HL-60/S4 treated with retinoic acid at 250 ng/mL for 4 days and 3 days (cell line): ENCODE results near the gene TRIM60.
"Not testable (repeated sequence)": the region's sequence is repeated elsewhere in the genome, so short reads cannot be mapped to it uniquely, and the experiment has no call there.

Source experiments
- in situ Hi-C: fragments of 300-500 bp; cut with MboI; formaldehyde crosslinking; loops from 2 replicates; pipeline ENCODE4 v1.7.0; 2022; ENCODE audit warnings: low sequenced_read_pairs

TRIM60 gene

GRCh38 chr4:165052627-165053026 is 20.8 kb downstream of the TRIM60 start:
- in situ Hi-C loops: no loop called here

DNA sequence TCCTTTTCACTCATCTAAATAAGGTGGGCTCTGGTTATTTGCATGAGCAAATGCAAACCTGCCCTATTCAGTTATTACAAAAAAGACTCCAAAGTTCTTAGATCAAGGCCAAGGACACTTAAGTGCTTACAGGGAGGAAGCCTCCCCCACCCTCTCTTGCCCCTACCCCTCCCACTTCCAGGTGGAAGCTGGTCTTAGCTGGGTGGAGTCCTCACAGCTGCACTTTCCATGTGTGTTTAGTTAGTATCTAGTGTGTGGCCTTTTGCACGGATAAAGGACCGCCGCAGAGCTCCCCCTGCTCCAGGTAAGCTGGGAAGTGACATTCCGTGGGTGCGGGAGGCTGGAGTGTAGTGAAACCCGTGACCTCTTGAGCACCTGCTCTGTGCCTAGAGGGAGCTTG is 21.8 kb downstream of the TRIM60 start, which contains the start of gene TRIM75:
Gene TRIM75, plus strand, starts transcription at position 222 of the 400 bp plus-strand sequence. CDS start 5,282 bp downstream, outside the sequence.
- in situ Hi-C loops: no loop called here

- in situ Hi-C loops: no loop called here
Observed at GRCh38 chr4:165055601-165056000, 23.8 kb downstream of the TRIM60 start.

GRCh38 chr4:165058666-165059065 is 26.9 kb downstream of the TRIM60 start:
- in situ Hi-C loops: no loop called here

- in situ Hi-C loops: no loop called here
Observed at GRCh38 chr4:165059386-165059785, 27.6 kb downstream of the TRIM60 start.

DNA sequence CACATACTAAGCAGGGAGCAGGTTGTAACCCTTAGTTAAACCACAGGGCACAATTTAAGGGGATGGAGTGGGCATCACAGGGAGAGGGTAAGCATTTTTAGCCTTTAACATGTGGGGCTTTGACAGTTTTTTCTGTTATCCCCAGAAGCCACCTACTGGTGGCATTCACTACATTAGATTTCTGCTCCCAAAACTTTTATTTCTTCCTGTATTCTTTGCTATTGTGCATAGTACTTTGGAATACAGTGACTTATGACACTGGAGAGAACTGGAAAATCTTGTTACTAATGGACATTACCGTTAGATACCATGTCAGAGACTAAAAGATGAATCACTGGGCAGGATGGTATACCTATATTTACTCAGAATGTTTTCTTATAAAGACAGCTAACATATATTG is 29.1 kb downstream of the TRIM60 start:
- in situ Hi-C loops: no loop called here

DNA sequence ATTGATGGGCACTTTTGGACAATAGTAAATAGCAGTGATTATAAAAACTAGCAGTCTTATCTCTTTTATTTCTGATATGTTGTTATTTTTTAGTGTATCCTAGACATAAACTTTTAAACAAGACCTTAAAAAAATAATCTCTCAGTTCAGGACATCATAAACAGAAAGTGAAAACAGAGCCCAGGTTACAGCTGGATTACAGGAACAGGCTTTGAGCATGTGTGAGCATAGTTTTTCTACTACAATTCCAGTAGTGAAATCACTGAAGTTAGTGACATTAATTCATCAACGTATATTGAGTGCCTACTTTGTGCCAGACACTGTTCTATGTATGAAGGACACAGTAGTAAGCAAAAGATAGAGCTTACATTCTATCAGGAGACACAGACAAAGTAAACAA is 38.8 kb downstream of the TRIM60 start:
- in situ Hi-C loops: no loop called here

- in situ Hi-C loops: not testable (repeated sequence)
Observed at GRCh38 chr4:165073346-165073745, 41.5 kb downstream of the TRIM60 start.

DNA sequence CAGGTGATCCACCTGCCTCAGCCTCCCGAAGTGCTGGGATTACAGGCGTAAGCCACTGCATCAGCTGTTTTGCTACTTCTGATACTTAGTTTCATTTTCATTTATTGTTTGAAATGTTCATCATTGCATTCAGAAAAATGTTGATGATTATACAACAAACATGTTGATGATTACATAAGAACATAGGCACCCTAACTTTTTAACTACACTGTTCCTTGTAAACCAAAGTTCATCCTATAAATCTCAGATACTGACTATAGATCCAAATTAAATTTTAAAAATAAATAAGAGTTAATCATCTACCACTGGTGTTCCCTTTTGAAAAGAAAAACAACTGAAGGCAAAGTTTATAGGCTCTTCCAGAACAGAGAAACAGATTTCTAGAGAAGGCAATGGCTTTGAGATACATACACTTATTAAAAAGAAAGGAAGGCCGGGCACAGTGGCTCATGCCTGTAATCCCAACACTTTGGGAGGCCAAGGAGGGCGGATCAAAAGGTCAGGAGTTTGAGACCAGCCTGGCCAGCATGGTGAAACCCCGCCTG is 45.3 kb downstream of the TRIM60 start:
- in situ Hi-C loops: no loop called here

DNA sequence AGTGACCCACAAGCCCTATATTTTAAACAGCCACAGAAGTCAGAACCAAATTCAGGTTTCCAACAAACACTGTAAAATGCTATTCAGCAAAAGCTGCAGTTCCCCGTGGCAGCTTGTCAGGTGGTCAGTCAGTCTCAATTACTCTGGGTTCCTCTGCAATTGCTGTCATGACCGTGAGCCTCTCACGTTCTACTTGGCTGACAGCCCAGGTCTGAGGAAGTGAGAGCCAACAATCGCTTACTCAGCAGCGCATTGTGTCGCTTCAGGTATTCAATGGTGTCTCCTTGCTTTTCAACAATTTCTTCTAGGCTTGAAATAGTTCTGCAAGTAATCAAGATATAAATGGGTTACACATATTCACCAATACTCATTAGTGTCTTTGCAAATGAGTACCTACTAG is 47.7 kb downstream of the TRIM60 start:
- in situ Hi-C loops: no loop called here

DNA sequence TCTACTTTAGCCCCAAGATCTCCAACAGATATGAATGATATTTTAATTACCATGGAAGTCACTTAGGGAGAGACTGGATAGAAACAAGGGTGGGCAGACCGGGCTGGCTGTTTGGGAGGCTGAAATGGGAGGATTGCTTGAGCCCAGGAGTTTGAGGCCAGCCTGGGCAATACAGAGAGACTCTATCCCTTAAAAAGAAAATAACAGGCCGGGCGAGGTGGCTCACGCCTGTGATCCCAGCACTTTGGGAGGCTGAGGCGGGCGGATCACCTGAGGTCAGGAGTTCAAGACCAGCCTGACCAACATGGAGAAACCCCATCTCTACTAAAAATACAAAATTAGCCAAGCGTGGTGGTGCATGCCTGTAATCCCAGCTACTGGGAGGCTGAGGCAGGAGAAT is 53.0 kb downstream of the TRIM60 start:
- in situ Hi-C loops: not testable (repeated sequence)

GRCh38 chr4:165085946-165086345 is 54.1 kb downstream of the TRIM60 start:
- in situ Hi-C loops: no loop called here

DNA sequence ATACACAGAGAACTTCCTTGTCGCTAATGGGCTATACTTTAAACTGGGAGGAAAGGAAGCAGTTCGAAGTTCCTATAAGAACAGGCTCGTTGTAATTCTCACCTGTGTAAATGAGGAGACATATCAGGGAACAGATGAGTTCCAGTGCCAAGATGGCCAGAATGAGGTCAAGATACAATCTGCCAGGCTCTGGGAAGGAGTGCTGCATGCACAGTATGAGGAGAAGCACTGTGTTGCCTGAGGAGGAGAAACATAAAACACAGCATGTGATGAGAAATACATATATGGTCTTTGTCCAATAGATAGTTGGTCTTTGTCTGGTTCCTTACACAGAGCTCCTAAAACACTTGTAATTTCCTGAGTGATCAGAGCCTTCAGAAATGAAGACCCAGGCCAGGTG is 56.6 kb downstream of the TRIM60 start:
- in situ Hi-C loops: no loop called here
